K562 (cell line): ENCODE measurements around the gene SLC48A1. TPM values are rescaled to one million over a fixed set of nuclear protein-coding genes. Genes with fewer than 3 reads are reported as not detected.

ENCODE experiments used
- ATF2 ChIP-seq: sonication (generic); formaldehyde crosslinking; IDR thresholded peaks from 2 replicates; pipeline ENCODE4 v1.8.1; 2022; ENCODE audit warnings: missing genetic modification reagents
- EP400 ChIP-seq: fragments of 450-650 bp; IDR thresholded peaks from 2 replicates; pipeline ENCODE4 v1.6.1; 2017; ENCODE audit warnings: antibody characterized with exemption, mild to moderate bottlenecking, moderate library complexity
- FOXA1 ChIP-seq: fragments of 450-650 bp; IDR thresholded peaks from 2 replicates; pipeline ENCODE4 v1.6.1; 2016; ENCODE audit warnings: mild to moderate bottlenecking, borderline replicate concordance
- GABPB2 ChIP-seq: fragments of 250-450 bp; sonication (Bioruptor Pico); conservative IDR thresholded peaks from 2 replicates; pipeline ENCODE4 v1.5.1; 2021; ENCODE audit warnings: mild to moderate bottlenecking
- KAT7 ChIP-seq: sonication (generic); formaldehyde crosslinking; IDR thresholded peaks from 2 replicates; pipeline ENCODE4 v1.8.0; 2022; ENCODE audit warnings: missing genetic modification reagents, mild to moderate bottlenecking, borderline replicate concordance
- L3MBTL2 ChIP-seq: fragments of 450-650 bp; IDR thresholded peaks from 2 replicates; pipeline ENCODE4 v1.6.1; 2016; ENCODE audit warnings: mild to moderate bottlenecking, moderate library complexity
- MBD1 ChIP-seq: fragments of 250-450 bp; sonication (Bioruptor Pico); IDR thresholded peaks from 2 replicates; pipeline ENCODE4 v1.8.0; 2022; ENCODE audit warnings: inconsistent platforms
- MXI1 ChIP-seq: IDR thresholded peaks from 2 replicates; pipeline ENCODE4 v1.6.1; 2011; ENCODE audit warnings: low read depth, mild to moderate bottlenecking, improper control_type of control experiment, low read length
- POLR2A ChIP-seq: fragments of 450-650 bp; conservative IDR thresholded peaks from 2 replicates; pipeline ENCODE4 v1.6.1; 2016
- RB1 ChIP-seq: fragments of 450-650 bp; IDR thresholded peaks from 2 replicates; pipeline ENCODE4 v1.6.1; 2017; ENCODE audit warnings: low read depth, mild to moderate bottlenecking
- SP2 ChIP-seq: IDR thresholded peaks from 2 replicates; pipeline ENCODE4 v1.6.1; 2011; ENCODE audit warnings: mild to moderate bottlenecking, low read depth, low read length, moderate library complexity; ENCODE audit not compliant: poor library complexity, severe bottlenecking; ENCODE audit errors: extremely low read depth
- TEAD2 ChIP-seq: fragments of 450-650 bp; IDR thresholded peaks from 2 replicates; pipeline ENCODE4 v1.6.1; 2016; ENCODE audit warnings: missing genetic modification characterization, control low read depth, missing compliant biosample characterization
- THAP12 ChIP-seq: fragments of 250-450 bp; sonication (Bioruptor Pico); IDR thresholded peaks from 2 replicates; pipeline ENCODE4 v1.9.0; 2021; ENCODE audit warnings: mild to moderate bottlenecking, inconsistent platforms
- ZBTB9 ChIP-seq: fragments of 450-650 bp; formaldehyde crosslinking; IDR thresholded peaks from 2 replicates; pipeline ENCODE4 v1.4.0; 2020; ENCODE audit warnings: mild to moderate bottlenecking, moderate library complexity
- ZKSCAN8 ChIP-seq: fragments of 200-800 bp; sonication (Bioruptor generic); IDR thresholded peaks from 2 replicates; pipeline ENCODE4 v1.6.1; 2016; ENCODE audit warnings: missing genetic modification characterization, missing compliant biosample characterization
- polyA plus RNA-seq, 8 experiments: library from polyadenylated mRNA; depleted of rRNA in 4 of 8; stranded (reverse) in 5 of 8; unstranded in 3 of 8; fragments of >200 nt; fragmentation: Nextera tagmentation in 2 of 8; fragmentation: Illumina TruSeq in 1 of 8; extraction: Ambion mirVana in 2 of 8; extraction: Trizol in 1 of 8; gene quantifications; 2 replicates each; pipeline versions ENCODE4 v1.2.1 to v1.2.3, GENCODE V29; 2011 to 2014; ENCODE audit warnings: inconsistent platforms in 1 of 8, missing spikeins in 1 of 8
- total RNA-seq, 7 experiments: library from RNA; depleted of rRNA in 6 of 7; stranded (reverse); fragments of >200 nt in 6 of 7; fragmentation: Illumina TruSeq in 2 of 7; extraction: Trizol in 2 of 7; gene quantifications; 2 replicates each; pipeline versions ENCODE4 v1.2.1 to v1.2.3, GENCODE V29; 2011 to 2021; ENCODE audit warnings: low replicate concordance in 1 of 7
- TF ChIP-seq, protein P1 (sequence below), 2 experiments: fragments of 450-650 bp; IDR thresholded peaks; 2 replicates each; pipeline ENCODE4 v1.6.1; 2016
- TF ChIP-seq, protein P2 (sequence below): fragments of 200-800 bp; sonication (Bioruptor generic); IDR thresholded peaks from 2 replicates; pipeline ENCODE4 v1.6.1; 2017; ENCODE audit warnings: missing genetic modification characterization, missing compliant biosample characterization

SLC48A1 gene
- total and polyA plus RNA-seq, 9 of the 15 experiments (the other 6 are each of a cell fraction or from before 2014, with no cell fraction given): 10.7 to 37.5 (median 18.7) TPM

DNA sequence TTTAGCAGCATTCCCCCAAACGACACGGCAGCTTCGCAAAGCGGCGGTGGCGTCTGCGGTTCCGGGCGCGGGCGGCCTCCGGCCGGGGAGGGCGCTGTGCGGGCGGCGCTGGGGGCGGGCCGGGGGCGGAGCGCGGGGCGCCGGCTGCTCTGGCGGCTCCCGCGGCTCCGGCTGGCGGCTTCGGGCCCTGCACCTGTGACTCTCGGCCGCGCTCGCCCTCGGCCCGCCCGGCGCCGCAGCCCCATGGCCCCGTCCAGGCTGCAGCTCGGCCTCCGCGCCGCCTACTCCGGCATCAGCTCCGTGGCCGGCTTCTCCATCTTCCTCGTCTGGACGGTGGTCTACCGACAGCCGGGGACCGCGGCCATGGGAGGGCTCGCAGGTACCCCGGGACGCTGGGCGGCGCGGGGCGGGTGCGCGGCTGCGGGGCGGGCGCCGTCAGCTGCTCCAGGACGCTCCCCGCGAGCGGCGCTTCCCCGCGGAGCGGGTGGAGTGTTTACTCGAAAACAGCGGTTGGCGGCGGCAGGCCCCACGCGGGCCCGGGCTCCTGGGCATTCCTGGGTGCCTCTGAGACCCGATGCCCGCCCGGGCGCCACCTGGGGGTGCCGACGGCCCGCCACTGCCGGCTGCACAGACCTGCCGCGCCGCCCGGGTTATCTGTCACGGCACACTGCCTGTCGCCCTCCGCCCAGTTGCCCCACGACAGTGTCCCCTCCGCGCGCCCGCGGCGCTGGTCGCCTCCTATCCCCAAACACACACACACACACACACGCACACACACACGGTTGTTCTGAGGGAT is at the start of gene SLC48A1 (continued):
- TF ChIP-seq SP2 (peak; percentile 34), ZBTB9 (CRISPR knock-in tag) (peak; percentile 35; the same call in 1 of the 2 replicates), TEAD2 (tag) (no peak), POLR2A (peak; percentile 51; the same call in 1 of the 2 replicates), FOXA1 (no peak), ZKSCAN8 (CRISPR knock-in tag) (no peak), EP400 (no peak), MXI1 (no peak), THAP12 (CRISPR knock-in tag) (peak; percentile 87), MBD1 (no peak), KAT7 (CRISPR knock-in tag) (peak; percentile 52; the same call in 1 of the 2 replicates), GABPB2 (no peak), ATF2 (CRISPR knock-in tag) (no peak), RB1 (peak; percentile 73), L3MBTL2 (peak; percentile 18; the same call in 1 of the 2 replicates)
- TF ChIP-seq, protein P1, sequence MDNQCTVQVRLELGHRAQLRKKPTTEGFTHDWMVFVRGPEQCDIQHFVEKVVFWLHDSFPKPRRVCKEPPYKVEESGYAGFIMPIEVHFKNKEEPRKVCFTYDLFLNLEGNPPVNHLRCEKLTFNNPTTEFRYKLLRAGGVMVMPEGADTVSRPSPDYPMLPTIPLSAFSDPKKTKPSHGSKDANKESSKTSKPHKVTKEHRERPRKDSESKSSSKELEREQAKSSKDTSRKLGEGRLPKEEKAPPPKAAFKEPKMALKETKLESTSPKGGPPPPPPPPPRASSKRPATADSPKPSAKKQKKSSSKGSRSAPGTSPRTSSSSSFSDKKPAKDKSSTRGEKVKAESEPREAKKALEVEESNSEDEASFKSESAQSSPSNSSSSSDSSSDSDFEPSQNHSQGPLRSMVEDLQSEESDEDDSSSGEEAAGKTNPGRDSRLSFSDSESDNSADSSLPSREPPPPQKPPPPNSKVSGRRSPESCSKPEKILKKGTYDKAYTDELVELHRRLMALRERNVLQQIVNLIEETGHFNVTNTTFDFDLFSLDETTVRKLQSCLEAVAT (IDR thresholded peaks at IDR 0.05): peak in 1 of 2 experiments; percentile 85; a peak in 2 of 4 replicates
- TF ChIP-seq, protein P2, sequence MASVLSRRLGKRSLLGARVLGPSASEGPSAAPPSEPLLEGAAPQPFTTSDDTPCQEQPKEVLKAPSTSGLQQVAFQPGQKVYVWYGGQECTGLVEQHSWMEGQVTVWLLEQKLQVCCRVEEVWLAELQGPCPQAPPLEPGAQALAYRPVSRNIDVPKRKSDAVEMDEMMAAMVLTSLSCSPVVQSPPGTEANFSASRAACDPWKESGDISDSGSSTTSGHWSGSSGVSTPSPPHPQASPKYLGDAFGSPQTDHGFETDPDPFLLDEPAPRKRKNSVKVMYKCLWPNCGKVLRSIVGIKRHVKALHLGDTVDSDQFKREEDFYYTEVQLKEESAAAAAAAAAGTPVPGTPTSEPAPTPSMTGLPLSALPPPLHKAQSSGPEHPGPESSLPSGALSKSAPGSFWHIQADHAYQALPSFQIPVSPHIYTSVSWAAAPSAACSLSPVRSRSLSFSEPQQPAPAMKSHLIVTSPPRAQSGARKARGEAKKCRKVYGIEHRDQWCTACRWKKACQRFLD (CRISPR knock-in tag): peak; percentile 34; the same call in 1 of the 2 replicates
